Measurements from ENCODE around the gene ZGRF1. TPM values are rescaled to one million over a fixed set of nuclear protein-coding genes. Genes with fewer than 3 reads are reported as not detected.

ZGRF1 gene
- total and polyA plus RNA-seq, 10 of the 15 experiments (the other 5 are each of a cell fraction or from before 2014, with no cell fraction given) = 8.5 to 32.1 (median 20.1) TPM

- DNase-seq (ENCODE audit: low read depth, low spot score) (no peak), ATAC-seq (no peak), FAIRE-seq (no peak)
- 98% methylated on average over 4 of the region's 4 CpGs for WGBS (ENCODE audit: insufficient coverage, insufficient replicate concordance, low lambda C conversion rate, missing lambda C conversion rate)
- Histone ChIP-seq H3K4me1 (ENCODE audit: control insufficient read depth, insufficient read depth, low read length) (no peaks in the 10 kb centered on the region), H2AFZ (ENCODE audit: control insufficient read depth, low read depth, low read length) (no peak overlapping the region), H3K4me3 (no peak overlapping the region), H3K27ac (ENCODE audit: control insufficient read depth, insufficient read depth) (no peak overlapping the region), H3K79me2 (ENCODE audit: control insufficient read depth, insufficient read depth, low read length) (no peaks in the 10 kb centered on the region), H3K4me2 (ENCODE audit: control insufficient read depth, insufficient read depth) (no peak overlapping the region), H3K27me3 (replicated peaks in 1 of 2; ENCODE audit: control insufficient read depth in 2 of 2, insufficient read depth in 2 of 2, low read length in 1 of 2) (peaks cover 15 to 16% of the 10 kb centered on the region in 2 experiments), H3K9me3 (replicated peaks; ENCODE audit: control insufficient read depth, insufficient read depth, low read length) (no peaks in the 10 kb centered on the region; the same call in 2 of the 3 replicates), H3K9ac (ENCODE audit: control insufficient read depth, insufficient read depth, low read length) (no peak overlapping the region), H4K20me1 (ENCODE audit: control insufficient read depth, insufficient read depth) (no peaks in the 10 kb centered on the region), H3K36me3 (ENCODE audit: control insufficient read depth in 2 of 2, insufficient read depth in 2 of 2, low read length in 1 of 2) (no peaks in the 10 kb centered on the region)
- RAD21 ChIA-PET (ENCODE audit: unreplicated experiment) = interaction anchor here (1.5 to 2.2 kb wide), 2 partner anchors 12 to 185 kb away, joined by 7 to 18 read pairs; no protein-coding TSS in a partner anchor
- CTCF ChIA-PET = interaction anchor here (1.0 to 2.2 kb wide), 5 partner anchors 10 to 299 kb away, joined by 3 to 16 read pairs (median 5); no protein-coding TSS in a partner anchor
- no TSS peak for BruUV-seq (replicated peaks)
- POLR2A ChIA-PET = no interaction called here
- SMC1A ChIA-PET (ENCODE audit: uncharacterized antibody, unreplicated experiment) = interaction anchor here (1.0 to 1.8 kb wide), 3 partner anchors 11 to 413 kb away, joined by 3 to 4 read pairs (median 3); no protein-coding TSS in a partner anchor
- in situ Hi-C loops (cut with MboI) (no loop called here), intact Hi-C loops (cut with micrococcal nuclease; ENCODE audit: unreplicated experiment) (no loop called here)
- TF ChIP-seq ZNF687 (IDR thresholded peaks at IDR 0.05) = no peak
- no peak for TF ChIP-seq ASH2L (IDR thresholded peaks at IDR 0.05; ENCODE audit: borderline replicate concordance, low read depth)
- TF ChIP-seq YY1 (IDR thresholded peaks at IDR 0.05; ENCODE audit: low read depth, low read length) = no peak
- no peak for TF ChIP-seq MAX (IDR thresholded peaks at IDR 0.05; ENCODE audit: low read depth, low read length)
- TF ChIP-seq SKIL (IDR thresholded peaks at IDR 0.05; ENCODE audit: low read depth, poor library complexity, severe bottlenecking) = no peak
- TF ChIP-seq MLLT1 (IDR thresholded peaks at IDR 0.05) = no peak
- TF ChIP-seq SMAD5 (IDR thresholded peaks at IDR 0.05; ENCODE audit: low read depth) = no peak
- no peak for TF ChIP-seq MYC (IDR thresholded peaks at IDR 0.05; ENCODE audit: insufficient read depth, insufficient read length, insufficient replicate concordance, low read length, severe bottlenecking)
- TF ChIP-seq SIX5 (IDR thresholded peaks at IDR 0.05; ENCODE audit: low read depth, low read length, severe bottlenecking) = no peak
- TF ChIP-seq EGR1 (IDR thresholded peaks at IDR 0.05; ENCODE audit: borderline replicate concordance in 1 of 2, low read depth in 2 of 2, low read length in 2 of 2) = no peak
- TF ChIP-seq WRNIP1 (IDR thresholded peaks at IDR 0.05; ENCODE audit: borderline replicate concordance, low read depth, low read length) = no peak
Observed at GRCh38 chr4:112511803-112512118, 124.9 kb downstream of the ZGRF1 start.

All from GM12878 (cell line).